NCI-H1694 (cell line): ENCODE data around the gene FBXL4.

ENCODE experiments used
- DNase-seq: peaks from one replicate; lab custom pipeline; 2025; lab: John Stamatoyannopoulos, UW

Gene FBXL4

GRCh38 chr6:98824162-98824901 lies 123.4 kb downstream of the FBXL4 start:
- DNase-seq, result no peak

DNA sequence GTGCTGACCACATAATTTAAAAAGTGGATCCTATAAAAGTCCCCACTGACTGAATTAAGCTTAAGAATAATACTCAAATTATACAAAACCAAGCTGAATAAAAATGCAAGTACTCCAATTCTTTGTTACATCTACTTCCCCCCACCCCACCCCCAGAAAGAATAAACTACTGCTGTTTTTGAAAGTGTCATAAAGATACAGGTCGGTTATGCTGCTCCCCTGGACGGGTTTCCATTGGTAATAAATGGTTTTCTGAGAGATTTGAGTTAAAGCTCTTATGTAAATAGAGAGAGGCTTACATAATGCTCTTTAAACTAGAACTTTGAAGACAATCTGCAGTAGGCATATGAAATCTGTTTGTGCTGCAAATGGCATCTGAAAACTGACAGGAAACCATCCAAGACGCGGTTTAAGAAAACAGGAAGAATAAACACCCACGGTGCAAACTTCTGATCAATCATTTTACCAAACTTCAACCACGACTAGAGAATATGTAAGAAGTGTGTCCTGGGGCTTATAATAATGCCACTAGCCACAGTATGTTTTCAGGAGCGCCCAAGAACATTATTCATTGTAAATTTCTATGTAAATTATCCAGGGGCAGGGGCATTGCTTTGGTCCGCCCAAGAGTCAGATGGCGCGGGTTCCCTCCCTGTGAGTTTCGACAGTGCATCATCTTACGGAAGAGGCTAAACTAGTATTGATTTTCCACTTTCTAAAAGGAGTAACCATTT lies 124.2 kb downstream of the FBXL4 start:
- DNase-seq, result no peak

- no peak for DNase-seq
Measured at GRCh38 chr6:98821756-98822405, 125.9 kb downstream of the FBXL4 start.
